ELR (cell line): ENCODE measurements around the gene KCNH2.

Experiments
- DNase-seq: peaks from one replicate; pipeline ENCODE4 v3.0.0-alpha.2; 2015; ENCODE audit warnings: low read depth

KCNH2 gene

GRCh38 chr7:150946421-150947240 is 31.5 kb downstream of the KCNH2 start:
- DNase-seq: no peak

GRCh38 chr7:150945853-150946420 is 32.2 kb downstream of the KCNH2 start:
- no peak for DNase-seq

GRCh38 chr7:150945171-150945852 is 32.8 kb downstream of the KCNH2 start:
- DNase-seq: no peak

- DNase-seq: no peak
Observed at GRCh38 chr7:150944066-150945042, 33.8 kb downstream of the KCNH2 start.

- DNase-seq: no peak
Observed at GRCh38 chr7:150943453-150943814, 34.7 kb downstream of the KCNH2 start.

- no peak for DNase-seq
Observed at GRCh38 chr7:150942591-150943452, 35.3 kb downstream of the KCNH2 start.

- no peak for DNase-seq
Observed at GRCh38 chr7:150942001-150942590, 36.0 kb downstream of the KCNH2 start.

- DNase-seq: no peak
Observed at GRCh38 chr7:150941351-150942000, 36.6 kb downstream of the KCNH2 start.

- no peak for DNase-seq
Observed at GRCh38 chr7:150940431-150941102, 37.6 kb downstream of the KCNH2 start.

- DNase-seq: no peak
Observed at GRCh38 chr7:150939466-150939865, 38.7 kb downstream of the KCNH2 start.

GRCh38 chr7:150939052-150939451 is 39.1 kb downstream of the KCNH2 start:
- DNase-seq: no peak

GRCh38 chr7:150938566-150938965 is 39.6 kb downstream of the KCNH2 start:
- DNase-seq: no peak

- DNase-seq: peak; percentile 76
Observed at GRCh38 chr7:150937848-150938561, 40.1 kb downstream of the KCNH2 start.

GRCh38 chr7:150936018-150936417 is 42.1 kb downstream of the KCNH2 start:
- DNase-seq: no peak

- DNase-seq: no peak
Observed at GRCh38 chr7:150935149-150935548, 43.0 kb downstream of the KCNH2 start.

GRCh38 chr7:150934045-150934766 is 43.9 kb downstream of the KCNH2 start:
- no peak for DNase-seq

- DNase-seq: no peak
Observed at GRCh38 chr7:150931199-150931869, 46.8 kb downstream of the KCNH2 start.

GRCh38 chr7:150928541-150928940 is 49.6 kb downstream of the KCNH2 start:
- no peak for DNase-seq
